ENCODE data around the gene QPRT. TPM values are rescaled to one million over a fixed set of nuclear protein-coding genes. Genes with fewer than 3 reads are reported as not detected.

QPRT gene
- total and polyA plus RNA-seq, 2 donors (not counting 1 experiment from before 2014, with no cell fraction given) = 0.06 to 0.22 TPM

DNA sequence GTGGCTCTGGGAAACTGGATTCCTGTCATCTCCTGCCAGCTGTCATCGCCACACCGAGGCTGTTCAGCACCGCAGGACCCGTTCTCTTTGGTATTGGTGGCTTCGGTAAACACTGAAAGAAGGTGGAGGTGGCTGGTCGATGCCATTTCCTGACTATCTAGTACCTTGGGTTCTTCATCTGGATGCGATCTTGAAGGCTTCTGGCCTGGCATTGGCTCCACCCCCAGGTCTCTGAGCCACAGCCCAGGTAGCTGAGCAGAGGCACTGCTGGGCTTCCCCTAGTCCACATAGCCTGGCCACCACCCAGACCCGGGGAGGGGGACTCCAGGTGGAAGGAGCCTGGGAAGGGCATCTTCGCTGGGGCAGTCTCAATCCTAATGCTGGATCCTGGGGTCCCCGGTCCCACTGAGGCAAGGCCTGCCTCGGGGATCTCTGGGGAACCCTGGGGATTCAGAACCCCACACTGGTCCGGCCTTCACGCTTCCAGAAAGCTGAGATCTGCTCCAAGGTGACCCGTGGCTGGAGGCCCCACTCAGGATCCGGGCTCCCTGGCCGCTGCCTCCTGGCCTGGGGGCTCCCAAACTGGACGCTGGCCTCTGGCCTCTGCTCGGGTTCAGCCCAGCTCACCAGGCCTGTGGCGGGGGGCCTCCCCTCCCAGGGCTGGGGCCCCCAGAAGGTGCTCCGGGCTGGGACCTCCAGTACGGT is 65.0 kb downstream of the QPRT start:
- WGBS (ENCODE audit: insufficient coverage) = 94% methylated on average over 20 of the region's 21 CpGs
- H2AFZ ChIP-seq (ENCODE audit: insufficient read depth, low read depth, low read length, poor library complexity, severe bottlenecking) = no peak overlapping the region
- peaks cover 35% of the 10 kb centered on the region for H4K20me1 ChIP-seq (ENCODE audit: control insufficient read depth, insufficient read depth, low read length, poor library complexity, severe bottlenecking)
- ChIA-PET CTCF (interaction anchor here (1.3 kb wide), 2 partner anchors 10 to 46 kb away, joined by 4 to 6 read pairs; no protein-coding TSS in a partner anchor), POLR2A (interaction anchor here (0.7 to 3.0 kb wide), 4 partner anchors 12 to 62 kb away, joined by 8 to 15 read pairs (median 12); no protein-coding TSS in a partner anchor)
- peak overlapping the region; percentile 95 for H3K27ac ChIP-seq (ENCODE audit: low read length in 2 of 2)
- DNase-seq (no peak), ATAC-seq (ENCODE audit: low read depth) (no peak)
- peaks cover 0 to 10% (median 0%) of the 10 kb centered on the region in 3 donors for H3K9me3 ChIP-seq (ENCODE audit: control extremely low read depth in 1 of 3, control insufficient read depth in 2 of 3, insufficient read depth in 1 of 3, low read length in 2 of 3)
- H3K4me3 Mint-ChIP-seq = peak overlapping the region; percentile 99
- peaks cover 2 to 50% of the 10 kb centered on the region in 2 experiments for H3K36me3 ChIP-seq (replicated peaks in 1 of 2; ENCODE audit: control extremely low read depth in 1 of 2, control insufficient read depth in 1 of 2, extremely low read depth in 1 of 2, insufficient read depth in 2 of 2, low read length in 1 of 2)
- H3K4me3 ChIP-seq (ENCODE audit: control extremely low read depth in 1 of 5, extremely low read depth in 1 of 5, insufficient read depth in 1 of 5, low read depth in 2 of 5, low read length in 4 of 5) = peak overlapping the region; percentile 25 to 100 (median 97)
- no peaks in the 10 kb centered on the region for H3K27me3 ChIP-seq (replicated peaks in 1 of 4; ENCODE audit: control extremely low read depth in 1 of 4, control insufficient read depth in 3 of 4, insufficient read depth in 4 of 4, low read length in 3 of 4)
- no peak for TF ChIP-seq EZH2 (IDR thresholded peaks at IDR 0.05; ENCODE audit: borderline replicate concordance, insufficient read depth, low read depth, low read length, poor library complexity, severe bottlenecking)
- TF ChIP-seq, protein P1, sequence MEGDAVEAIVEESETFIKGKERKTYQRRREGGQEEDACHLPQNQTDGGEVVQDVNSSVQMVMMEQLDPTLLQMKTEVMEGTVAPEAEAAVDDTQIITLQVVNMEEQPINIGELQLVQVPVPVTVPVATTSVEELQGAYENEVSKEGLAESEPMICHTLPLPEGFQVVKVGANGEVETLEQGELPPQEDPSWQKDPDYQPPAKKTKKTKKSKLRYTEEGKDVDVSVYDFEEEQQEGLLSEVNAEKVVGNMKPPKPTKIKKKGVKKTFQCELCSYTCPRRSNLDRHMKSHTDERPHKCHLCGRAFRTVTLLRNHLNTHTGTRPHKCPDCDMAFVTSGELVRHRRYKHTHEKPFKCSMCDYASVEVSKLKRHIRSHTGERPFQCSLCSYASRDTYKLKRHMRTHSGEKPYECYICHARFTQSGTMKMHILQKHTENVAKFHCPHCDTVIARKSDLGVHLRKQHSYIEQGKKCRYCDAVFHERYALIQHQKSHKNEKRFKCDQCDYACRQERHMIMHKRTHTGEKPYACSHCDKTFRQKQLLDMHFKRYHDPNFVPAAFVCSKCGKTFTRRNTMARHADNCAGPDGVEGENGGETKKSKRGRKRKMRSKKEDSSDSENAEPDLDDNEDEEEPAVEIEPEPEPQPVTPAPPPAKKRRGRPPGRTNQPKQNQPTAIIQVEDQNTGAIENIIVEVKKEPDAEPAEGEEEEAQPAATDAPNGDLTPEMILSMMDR (IDR thresholded peaks at IDR 0.05) = no peak
- H3K27ac Mint-ChIP-seq = peak overlapping the region; percentile 99
- H3K4me2 ChIP-seq (replicated peaks; ENCODE audit: low read depth, low read length, poor library complexity, severe bottlenecking) = peak overlapping the region; percentile 81
- H3K4me1 Mint-ChIP-seq = peaks cover 80% of the 10 kb centered on the region
- peaks cover 59 to 77% of the 10 kb centered on the region in 2 donors for H3K4me1 ChIP-seq (ENCODE audit: control insufficient read depth in 2 of 2, insufficient read depth in 2 of 2, low read length in 2 of 2)
- peak overlapping the region; percentile 99 for H3K9ac ChIP-seq (ENCODE audit: low read length)
- no peaks in the 10 kb centered on the region for H3K27me3 Mint-ChIP-seq
- no peaks in the 10 kb centered on the region for H3K9me3 Mint-ChIP-seq (ENCODE audit: insufficient read depth)
- intact Hi-C loops (cut with micrococcal nuclease) = loop anchor here (2.0 kb wide), 1 partner anchor 43 kb away; no protein-coding TSS in a partner anchor
- H3K79me2 ChIP-seq (ENCODE audit: control insufficient read depth, insufficient read depth, low read length) = peaks cover 75% of the 10 kb centered on the region

Data from B cell (primary cell).